DMS114 treated with DMSO at 0.1 percent for 48 hours (cell line): Measurements from ENCODE around the gene KLHL20.

ENCODE experiments used
- DNase-seq: peaks from one replicate; lab custom pipeline; 2025; ENCODE audit not compliant: unreplicated experiment; lab: John Stamatoyannopoulos, UW

Gene KLHL20

DNA sequence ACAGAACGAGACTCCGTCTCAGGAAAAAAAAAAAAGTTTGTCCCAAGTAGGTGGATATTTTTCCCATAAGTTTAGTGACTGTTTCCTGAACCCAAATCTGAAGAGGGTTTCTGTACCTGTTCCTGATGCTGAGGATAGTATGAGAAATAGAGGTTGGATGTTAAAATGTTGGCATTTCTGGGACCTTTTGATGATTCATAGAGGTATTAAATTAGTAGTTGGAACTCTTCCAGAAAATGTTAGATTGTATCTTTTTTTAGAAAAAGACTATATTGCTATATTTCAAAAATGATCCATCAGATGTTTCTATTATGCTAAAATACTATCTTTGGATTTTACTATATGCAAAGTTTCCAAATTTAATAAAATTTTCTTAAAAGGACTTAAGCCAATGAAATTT, 112.8 kb downstream of the KLHL20 start:
- DNase-seq: no peak

GRCh38 chr1:173832748-173833147, 118.0 kb downstream of the KLHL20 start:
- no peak for DNase-seq
